ENCODE measurements around the gene TBCE.

GRCh38 chr1:235407419-235407818 lies 40.2 kb downstream of the TBCE start:
- TF ChIP-seq, protein P1, sequence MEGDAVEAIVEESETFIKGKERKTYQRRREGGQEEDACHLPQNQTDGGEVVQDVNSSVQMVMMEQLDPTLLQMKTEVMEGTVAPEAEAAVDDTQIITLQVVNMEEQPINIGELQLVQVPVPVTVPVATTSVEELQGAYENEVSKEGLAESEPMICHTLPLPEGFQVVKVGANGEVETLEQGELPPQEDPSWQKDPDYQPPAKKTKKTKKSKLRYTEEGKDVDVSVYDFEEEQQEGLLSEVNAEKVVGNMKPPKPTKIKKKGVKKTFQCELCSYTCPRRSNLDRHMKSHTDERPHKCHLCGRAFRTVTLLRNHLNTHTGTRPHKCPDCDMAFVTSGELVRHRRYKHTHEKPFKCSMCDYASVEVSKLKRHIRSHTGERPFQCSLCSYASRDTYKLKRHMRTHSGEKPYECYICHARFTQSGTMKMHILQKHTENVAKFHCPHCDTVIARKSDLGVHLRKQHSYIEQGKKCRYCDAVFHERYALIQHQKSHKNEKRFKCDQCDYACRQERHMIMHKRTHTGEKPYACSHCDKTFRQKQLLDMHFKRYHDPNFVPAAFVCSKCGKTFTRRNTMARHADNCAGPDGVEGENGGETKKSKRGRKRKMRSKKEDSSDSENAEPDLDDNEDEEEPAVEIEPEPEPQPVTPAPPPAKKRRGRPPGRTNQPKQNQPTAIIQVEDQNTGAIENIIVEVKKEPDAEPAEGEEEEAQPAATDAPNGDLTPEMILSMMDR (IDR thresholded peaks at IDR 0.05; ENCODE audit: low read length) = no peak
- TF ChIP-seq EZH2 (optimal IDR thresholded peaks at IDR 0.05; ENCODE audit: low read depth, low read length) (no peak), EZH2phosphoT487 (IDR thresholded peaks at IDR 0.05; ENCODE audit: low read length) (no peak)
